ENCODE results near the gene ITPR1. TPM values are rescaled to one million over a fixed set of nuclear protein-coding genes. Genes with fewer than 3 reads are reported as not detected.

The ITPR1 gene
- total and polyA plus RNA-seq, 2 donors: 57.3 to 240 TPM

DNA sequence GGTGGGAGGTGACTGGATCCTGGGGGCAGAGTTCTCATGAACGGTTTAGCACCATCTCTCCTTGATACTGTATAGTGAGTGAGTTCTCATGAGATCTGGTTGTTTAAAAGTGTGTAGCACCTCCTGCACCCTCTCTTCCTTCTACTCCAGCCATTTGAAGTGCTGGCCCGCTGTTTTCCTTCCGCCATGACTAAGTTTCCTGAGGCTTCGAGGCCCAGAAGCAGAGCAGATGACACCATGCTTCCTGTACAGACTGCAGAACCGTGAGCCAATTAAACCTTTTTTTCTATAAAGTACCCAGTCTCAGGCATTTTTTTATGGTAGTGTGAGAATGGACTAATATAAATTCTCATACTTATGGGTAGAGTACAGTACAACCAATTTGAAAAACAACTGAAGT lies 362.5 kb downstream of the ITPR1 start:
- 82% methylated on average over 5 of the region's 5 CpGs for WGBS
- no peaks in the 10 kb centered on the region for H3K36me3 ChIP-seq (ENCODE audit: insufficient read depth)
- no peak overlapping the region for H3K4me3 ChIP-seq (ENCODE audit: low read depth, low read length)
- DNase-seq (ENCODE audit: extremely low spot score): no peak
- no peaks in the 10 kb centered on the region for H3K4me1 ChIP-seq (ENCODE audit: insufficient read depth)
- no peak overlapping the region for H3K27ac ChIP-seq (ENCODE audit: low read depth)

DNA sequence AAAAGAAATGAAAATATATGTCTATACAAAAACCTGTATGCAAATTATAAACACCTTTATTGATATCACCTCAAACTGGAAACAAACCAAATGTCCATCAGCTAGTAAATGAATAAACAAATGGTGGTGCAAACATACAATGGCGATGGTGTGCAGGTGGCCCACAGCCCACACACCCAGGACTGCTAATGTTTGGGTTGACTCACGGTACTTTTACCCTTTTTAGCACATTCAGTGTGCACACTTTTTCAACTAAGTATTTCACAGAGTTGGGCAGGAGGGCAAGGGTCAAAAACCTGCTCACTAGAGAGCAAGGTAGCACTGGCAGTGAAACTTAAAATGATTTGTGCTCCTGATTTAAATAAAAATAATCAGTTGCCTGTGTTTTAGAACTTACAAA lies 363.0 kb downstream of the ITPR1 start:
- 47% methylated on average over 2 of the region's 2 CpGs for WGBS

DNA sequence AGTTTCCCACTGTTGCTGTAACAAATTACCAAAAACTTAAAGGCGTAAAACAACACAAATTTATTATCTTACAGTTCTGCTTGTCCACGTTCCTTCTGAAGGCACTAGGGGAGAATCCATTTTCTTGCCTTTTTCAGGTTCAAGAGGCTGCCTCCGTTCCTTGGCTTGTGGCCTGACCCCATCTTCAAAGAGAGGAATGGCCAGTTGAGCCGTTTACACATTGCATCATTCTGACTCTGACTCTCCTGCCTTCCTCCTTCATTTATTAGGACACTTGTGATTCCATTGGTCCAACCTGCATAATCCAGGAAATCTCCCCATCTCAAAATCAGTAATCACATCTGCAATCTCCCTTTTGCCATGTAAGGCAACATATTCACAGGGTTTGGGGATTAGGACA lies 363.4 kb downstream of the ITPR1 start:
- no peak overlapping the region for H3K4me3 ChIP-seq (ENCODE audit: low read depth, low read length)
- no peaks in the 10 kb centered on the region for H3K36me3 ChIP-seq (ENCODE audit: insufficient read depth)
- 83% methylated on average over 4 of the region's 4 CpGs for WGBS
- no peak for DNase-seq (ENCODE audit: extremely low spot score)
- H3K27ac ChIP-seq (ENCODE audit: low read depth): no peak overlapping the region
- no peaks in the 10 kb centered on the region for H3K4me1 ChIP-seq (ENCODE audit: insufficient read depth)

More for the DNA sequence above, 363.0 kb downstream of the ITPR1 start:
- DNase-seq (ENCODE audit: extremely low spot score): no peak
- no peak overlapping the region for H3K4me3 ChIP-seq (ENCODE audit: low read depth, low read length)
- H3K4me1 ChIP-seq (ENCODE audit: insufficient read depth): no peaks in the 10 kb centered on the region
- no peaks in the 10 kb centered on the region for H3K36me3 ChIP-seq (ENCODE audit: insufficient read depth)
- no peak overlapping the region for H3K27ac ChIP-seq (ENCODE audit: low read depth)

DNA sequence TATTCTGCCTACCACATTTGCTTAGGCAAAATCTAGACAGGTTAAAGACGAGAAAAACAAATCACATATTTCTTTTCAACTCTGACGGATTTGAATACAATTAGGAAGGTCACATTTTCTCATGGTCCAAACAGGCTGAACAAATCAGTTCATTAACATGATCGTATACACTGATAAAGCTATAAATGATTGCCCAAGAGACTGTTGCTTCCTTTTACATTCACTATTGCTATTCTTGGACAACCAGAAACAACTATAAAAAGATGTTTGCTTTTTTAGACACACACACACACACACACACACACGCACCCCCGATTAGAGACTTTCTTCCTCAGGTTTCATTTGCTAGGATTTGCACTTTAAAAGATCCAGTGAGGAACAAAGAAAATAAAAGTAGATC lies 363.8 kb downstream of the ITPR1 start:
- Histone ChIP-seq H3K27ac (ENCODE audit: low read depth) (no peak overlapping the region), H3K4me1 (ENCODE audit: insufficient read depth) (no peaks in the 10 kb centered on the region)
- WGBS: 57% methylated on average over 5 of the region's 5 CpGs

DNA sequence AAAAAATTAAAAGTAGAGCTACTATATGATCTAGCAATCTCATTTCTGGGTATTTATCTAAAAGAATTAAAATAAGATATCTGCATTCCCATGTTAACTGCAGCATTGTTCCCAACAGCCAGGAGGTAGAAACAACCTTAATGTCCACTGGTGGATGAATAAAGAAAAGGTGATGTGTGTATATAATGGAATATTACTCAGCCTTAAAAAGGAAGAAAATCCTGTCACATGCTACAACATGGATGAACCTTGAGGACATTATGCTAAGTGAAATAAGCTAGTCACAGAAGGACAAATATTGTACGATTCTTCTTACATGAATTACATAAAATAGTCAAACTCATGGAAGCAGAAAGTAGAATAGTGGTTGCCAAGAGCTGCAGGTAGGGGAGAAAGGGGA lies 366.6 kb downstream of the ITPR1 start:
- H3K4me1 ChIP-seq (ENCODE audit: insufficient read depth): no peaks in the 10 kb centered on the region
- no peak for DNase-seq (ENCODE audit: extremely low spot score)
- 96% methylated on average over 1 of the region's 1 CpG for WGBS

More for the DNA sequence above, 363.8 kb downstream of the ITPR1 start:
- DNase-seq (ENCODE audit: extremely low spot score): no peak
- Histone ChIP-seq H3K36me3 (ENCODE audit: insufficient read depth) (no peaks in the 10 kb centered on the region), H3K4me3 (ENCODE audit: low read depth, low read length) (no peak overlapping the region)

DNA sequence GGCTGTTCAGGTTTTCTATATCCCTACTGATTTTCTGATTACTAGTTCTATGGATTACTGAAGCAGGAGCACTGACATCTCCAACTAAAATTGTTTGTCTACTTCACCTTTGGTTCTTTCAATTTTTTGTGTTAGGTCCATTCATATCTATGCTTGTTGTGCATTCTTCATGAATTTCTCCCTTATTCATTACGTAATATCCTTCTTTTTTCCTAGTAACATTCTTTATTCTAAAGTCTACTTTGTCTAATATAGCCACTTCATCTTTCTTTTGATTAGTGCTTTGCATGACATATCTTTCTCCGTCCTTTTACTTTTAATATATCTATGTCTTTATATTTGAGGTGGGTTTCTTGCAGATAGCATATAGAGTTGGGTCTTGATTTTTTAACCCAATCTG lies 369.8 kb downstream of the ITPR1 start:
- DNase-seq (ENCODE audit: extremely low spot score): no peak
- Histone ChIP-seq H3K4me3 (ENCODE audit: low read depth, low read length) (no peak overlapping the region), H3K36me3 (ENCODE audit: insufficient read depth) (no peaks in the 10 kb centered on the region), H3K4me1 (ENCODE audit: insufficient read depth) (no peaks in the 10 kb centered on the region), H3K27ac (ENCODE audit: low read depth) (no peak overlapping the region)
- WGBS: 97% methylated on average over 2 of the region's 2 CpGs

More for the DNA sequence above, 366.6 kb downstream of the ITPR1 start:
- no peak overlapping the region for H3K27ac ChIP-seq (ENCODE audit: low read depth)
- no peak overlapping the region for H3K4me3 ChIP-seq (ENCODE audit: low read depth, low read length)
- no peaks in the 10 kb centered on the region for H3K36me3 ChIP-seq (ENCODE audit: insufficient read depth)

DNA sequence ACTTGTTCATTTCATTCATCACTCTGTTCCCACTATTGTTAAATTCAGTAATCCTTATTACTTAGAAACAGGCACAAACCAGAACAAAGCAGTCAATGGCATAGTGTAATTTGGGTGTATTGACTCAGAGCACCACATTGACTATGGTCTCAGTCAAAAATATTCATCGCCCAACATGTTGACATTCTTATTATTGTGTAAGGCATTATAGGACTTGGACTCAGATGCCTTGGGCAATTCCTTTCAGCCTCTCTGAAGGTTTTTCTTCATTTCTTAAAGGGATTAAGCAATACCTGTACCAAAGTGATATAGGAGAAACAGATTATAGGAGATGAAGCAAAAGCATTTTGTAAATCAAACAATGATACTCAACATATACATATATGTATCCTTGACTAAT lies 371.4 kb downstream of the ITPR1 start:
- no peaks in the 10 kb centered on the region for H3K36me3 ChIP-seq (ENCODE audit: insufficient read depth)
- no peak for DNase-seq (ENCODE audit: extremely low spot score)
- H3K4me1 ChIP-seq (ENCODE audit: insufficient read depth): no peaks in the 10 kb centered on the region
- WGBS: 100% methylated on average over 1 of the region's 1 CpG
- no peak overlapping the region for H3K4me3 ChIP-seq (ENCODE audit: low read depth, low read length)
- no peak overlapping the region for H3K27ac ChIP-seq (ENCODE audit: low read depth)

DNA sequence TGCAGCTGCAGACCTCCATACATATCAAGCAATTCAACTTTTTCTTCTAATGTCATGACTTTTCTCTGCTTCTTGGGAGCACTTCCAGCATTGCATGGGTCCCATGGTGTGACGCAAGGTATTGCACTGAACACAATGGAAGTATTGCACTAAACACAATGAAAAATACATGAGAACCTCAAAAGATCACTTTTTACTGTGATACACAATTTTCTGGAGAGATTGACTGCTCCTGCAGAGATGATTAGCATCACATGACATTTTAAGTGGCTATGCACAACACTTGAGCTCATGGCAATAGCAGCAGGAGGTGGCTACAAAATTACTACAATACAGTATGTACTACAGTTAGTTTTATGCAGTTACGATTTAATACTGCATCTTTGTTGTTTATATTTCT lies 372.6 kb downstream of the ITPR1 start:
- DNase-seq (ENCODE audit: extremely low spot score): no peak
- Histone ChIP-seq H3K36me3 (ENCODE audit: insufficient read depth) (no peaks in the 10 kb centered on the region), H3K27ac (ENCODE audit: low read depth) (no peak overlapping the region), H3K4me3 (ENCODE audit: low read depth, low read length) (no peak overlapping the region), H3K4me1 (ENCODE audit: insufficient read depth) (no peaks in the 10 kb centered on the region)
- 84% methylated on average over 2 of the region's 2 CpGs for WGBS

DNA sequence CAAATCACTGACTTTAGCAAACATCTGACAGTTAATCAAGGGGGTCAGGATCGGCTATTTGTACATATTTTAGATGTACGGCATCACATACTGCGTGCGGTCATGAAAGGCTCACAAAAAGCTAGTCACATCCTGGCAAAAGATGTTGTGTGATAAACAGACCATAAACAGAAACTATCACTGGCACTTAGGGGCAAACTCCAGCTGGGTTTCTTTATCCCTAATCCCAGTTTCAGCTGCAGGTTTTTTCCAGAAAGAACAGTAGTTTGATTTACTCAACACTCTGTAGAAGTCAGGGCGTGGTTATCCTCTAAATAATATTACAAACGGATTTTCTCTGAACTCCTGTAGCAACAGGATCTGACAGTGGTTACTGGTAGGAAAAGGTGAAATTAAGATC lies 373.7 kb downstream of the ITPR1 start:
- H3K4me1 ChIP-seq (ENCODE audit: insufficient read depth): no peaks in the 10 kb centered on the region
- H3K36me3 ChIP-seq (ENCODE audit: insufficient read depth): no peaks in the 10 kb centered on the region
- 37% methylated on average over 6 of the region's 6 CpGs for WGBS
- no peak for DNase-seq (ENCODE audit: extremely low spot score)
- peak overlapping the region; percentile 16 for H3K27ac ChIP-seq (ENCODE audit: low read depth)
- no peak overlapping the region for H3K4me3 ChIP-seq (ENCODE audit: low read depth, low read length)

DNA sequence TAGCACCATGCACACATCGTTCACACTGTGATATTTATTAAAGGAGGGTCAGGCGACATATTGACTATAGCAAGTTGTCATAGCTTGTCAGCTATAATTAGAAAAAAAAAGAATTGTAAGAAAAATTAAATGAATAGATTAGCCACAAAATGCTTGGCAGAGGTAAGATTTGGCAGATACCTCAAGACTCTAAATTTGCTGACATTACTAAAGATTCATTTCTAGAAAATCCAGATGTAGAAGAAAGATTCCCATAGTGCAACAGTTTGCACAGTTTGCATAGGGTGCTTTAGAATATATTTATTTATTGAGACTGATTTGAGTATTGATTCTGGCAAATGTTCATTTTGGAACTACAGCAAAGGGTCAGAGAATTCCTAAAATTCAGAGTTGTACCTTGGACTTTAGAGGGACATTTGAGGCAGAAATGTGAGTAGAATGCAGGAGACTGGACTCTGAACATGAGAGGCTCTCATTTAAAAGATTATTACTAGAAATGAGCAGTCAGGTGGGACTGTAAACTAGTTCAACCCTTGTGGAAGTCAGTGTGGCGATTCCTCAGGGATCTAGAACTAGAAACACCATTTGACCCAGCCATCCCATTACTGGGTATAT lies 384.1 kb downstream of the ITPR1 start:
- H3K4me1 ChIP-seq (ENCODE audit: insufficient read depth): no peaks in the 10 kb centered on the region
- H3K27ac ChIP-seq (ENCODE audit: low read depth): no peak overlapping the region
- no peaks in the 10 kb centered on the region for H3K36me3 ChIP-seq (ENCODE audit: insufficient read depth)
- WGBS: 88% methylated on average over 3 of the region's 3 CpGs
- no peak overlapping the region for H3K4me3 ChIP-seq (ENCODE audit: low read depth, low read length)
- no peak for DNase-seq (ENCODE audit: extremely low spot score)

DNA sequence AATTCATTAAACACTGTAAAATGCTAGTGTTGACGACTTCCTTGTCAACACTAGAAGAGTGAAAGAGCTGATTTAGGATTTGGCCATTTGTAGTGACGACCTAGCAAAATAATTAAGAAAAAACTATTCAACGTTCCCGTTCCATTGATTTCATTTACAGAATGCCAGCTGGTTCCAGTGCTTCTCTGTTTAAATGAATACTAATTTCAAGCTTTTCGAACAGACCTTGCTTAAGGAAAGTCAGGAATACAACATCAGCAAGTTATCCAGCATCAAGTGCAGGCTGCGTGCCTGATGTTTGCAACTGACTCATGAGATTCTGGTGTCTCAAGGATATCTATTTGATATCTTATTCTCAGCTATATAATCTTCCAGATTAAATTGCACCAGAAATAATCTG lies 387.7 kb downstream of the ITPR1 start:
- no peaks in the 10 kb centered on the region for H3K36me3 ChIP-seq (ENCODE audit: insufficient read depth)
- WGBS: 81% methylated on average over 6 of the region's 6 CpGs
- no peak for DNase-seq (ENCODE audit: extremely low spot score)
- no peak overlapping the region for H3K4me3 ChIP-seq (ENCODE audit: low read depth, low read length)
- no peak overlapping the region for H3K27ac ChIP-seq (ENCODE audit: low read depth)
- H3K4me1 ChIP-seq (ENCODE audit: insufficient read depth): no peaks in the 10 kb centered on the region

DNA sequence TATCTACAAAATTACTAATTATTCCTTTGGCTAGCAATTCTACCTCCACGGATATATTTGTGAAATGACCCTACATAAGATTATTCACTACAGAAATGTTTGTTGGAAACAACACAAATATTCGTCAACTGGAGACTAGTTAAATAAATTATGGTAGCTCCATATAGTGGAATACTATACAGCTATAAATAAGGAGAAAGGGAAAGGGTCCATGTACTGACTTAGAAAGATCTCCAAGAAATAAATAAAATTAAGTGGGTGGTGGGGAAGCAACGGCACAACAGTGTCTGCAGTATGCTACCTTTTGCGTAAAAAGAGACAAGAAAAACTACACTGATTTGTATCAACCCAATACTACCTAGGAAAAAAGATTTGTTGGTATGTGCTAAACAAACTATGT lies 389.4 kb downstream of the ITPR1 start:
- Histone ChIP-seq H3K4me1 (ENCODE audit: insufficient read depth) (no peaks in the 10 kb centered on the region), H3K4me3 (ENCODE audit: low read depth, low read length) (no peak overlapping the region), H3K36me3 (ENCODE audit: insufficient read depth) (no peaks in the 10 kb centered on the region), H3K27ac (ENCODE audit: low read depth) (no peak overlapping the region)
- 92% methylated on average over 4 of the region's 4 CpGs for WGBS
- DNase-seq (ENCODE audit: extremely low spot score): no peak

DNA sequence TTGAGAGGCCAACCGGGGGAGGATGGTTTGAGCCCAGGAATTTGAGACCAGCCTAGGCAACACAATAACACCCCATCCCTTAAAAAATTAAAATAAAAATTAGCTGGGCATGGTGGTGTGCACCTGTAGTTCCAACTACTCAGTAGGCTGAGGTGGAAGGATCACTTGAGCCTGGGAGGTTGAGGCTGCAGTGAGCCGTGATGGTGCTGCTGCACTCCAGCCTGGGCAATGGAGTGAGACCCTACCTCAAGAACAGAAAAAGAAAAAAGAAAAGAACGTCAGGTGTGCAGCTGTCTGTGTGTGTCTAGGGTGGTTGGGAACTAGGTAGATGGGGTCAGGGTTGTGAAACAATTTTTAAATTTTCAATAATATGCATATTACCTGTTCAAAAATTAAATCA lies 389.9 kb downstream of the ITPR1 start:
- Histone ChIP-seq H3K36me3 (ENCODE audit: insufficient read depth) (no peaks in the 10 kb centered on the region), H3K27ac (ENCODE audit: low read depth) (no peak overlapping the region), H3K4me3 (ENCODE audit: low read depth, low read length) (no peak overlapping the region), H3K4me1 (ENCODE audit: insufficient read depth) (no peaks in the 10 kb centered on the region)
- 92% methylated on average over 3 of the region's 3 CpGs for WGBS
- DNase-seq (ENCODE audit: extremely low spot score): no peak

DNA sequence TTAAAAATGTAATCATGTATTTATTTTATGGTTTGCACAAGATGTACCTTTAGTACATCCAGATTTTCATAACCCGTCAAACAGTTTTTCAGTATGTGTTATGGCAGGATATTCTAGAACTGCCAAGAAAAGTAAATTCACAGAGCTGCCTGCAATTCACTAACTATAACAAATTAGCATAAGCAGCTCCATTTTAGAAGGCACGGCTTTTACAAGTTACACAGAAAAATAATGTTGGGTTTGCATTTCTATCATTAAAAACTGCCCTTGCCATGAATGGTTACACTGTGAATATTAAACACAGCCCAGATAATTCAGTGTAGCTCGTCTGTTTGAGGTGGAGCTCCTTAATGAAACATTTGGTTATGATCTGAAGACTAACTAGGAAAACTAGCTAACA lies 391.7 kb downstream of the ITPR1 start:
- H3K4me1 ChIP-seq (ENCODE audit: insufficient read depth): no peaks in the 10 kb centered on the region
- no peak overlapping the region for H3K27ac ChIP-seq (ENCODE audit: low read depth)
- whole genome bisulfite sequencing: 74% methylated on average over 3 of the region's 3 CpGs
- DNase-seq (ENCODE audit: extremely low spot score): no peak
- H3K36me3 ChIP-seq (ENCODE audit: insufficient read depth): no peaks in the 10 kb centered on the region
- no peak overlapping the region for H3K4me3 ChIP-seq (ENCODE audit: low read depth, low read length)

DNA sequence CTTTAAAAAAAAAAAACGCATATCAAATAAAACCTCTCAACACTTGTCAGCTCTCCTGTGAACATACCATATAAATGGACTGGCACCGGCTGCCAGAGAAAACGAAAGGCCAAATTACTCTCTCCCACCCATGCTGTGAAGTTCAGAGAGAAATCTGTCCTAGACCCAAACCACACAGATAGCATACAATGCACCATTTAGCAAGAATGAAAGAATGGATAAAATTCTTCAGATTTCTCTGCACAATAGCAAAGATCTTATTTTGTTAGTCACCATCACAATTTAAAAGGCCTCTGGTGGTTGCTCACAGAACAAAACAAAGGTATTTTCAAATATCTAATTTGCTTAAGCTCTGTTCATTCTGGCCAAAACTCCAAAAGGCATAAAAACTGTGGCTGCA lies 392.2 kb downstream of the ITPR1 start:
- H3K4me3 ChIP-seq (ENCODE audit: low read depth, low read length): no peak overlapping the region
- 81% methylated on average over 3 of the region's 3 CpGs for WGBS
- no peaks in the 10 kb centered on the region for H3K4me1 ChIP-seq (ENCODE audit: insufficient read depth)
- DNase-seq (ENCODE audit: extremely low spot score): no peak
- no peak overlapping the region for H3K27ac ChIP-seq (ENCODE audit: low read depth)
- H3K36me3 ChIP-seq (ENCODE audit: insufficient read depth): no peaks in the 10 kb centered on the region
